ENCODE results near the gene PPARG.

DNA sequence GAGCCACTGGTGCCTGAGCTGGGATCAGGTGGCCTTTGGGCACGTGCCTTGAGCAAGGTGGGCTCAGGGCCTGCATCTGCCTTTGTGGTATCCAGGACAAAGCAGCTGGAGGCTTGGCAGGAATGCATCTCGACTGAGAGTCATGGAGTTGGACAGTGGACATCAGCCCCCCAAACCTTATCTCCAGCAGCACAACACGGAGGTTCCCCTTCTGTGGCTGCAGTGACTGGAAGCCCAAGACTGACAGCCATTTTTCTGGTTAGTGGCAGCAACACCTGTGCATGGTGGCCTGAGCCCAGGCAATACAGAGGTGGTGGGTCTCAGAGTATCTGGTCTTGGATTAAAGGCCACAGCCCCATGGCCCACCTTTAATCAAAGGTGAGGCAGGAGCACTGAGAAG is 167.6 kb downstream of the PPARG start:
- TF ChIP-seq POLR2AphosphoS5 (IDR thresholded peaks at IDR 0.05) (no peak), EP300 (IDR thresholded peaks at IDR 0.05; ENCODE audit: low read depth) (no peak)
- TF ChIP-seq, protein P1, sequence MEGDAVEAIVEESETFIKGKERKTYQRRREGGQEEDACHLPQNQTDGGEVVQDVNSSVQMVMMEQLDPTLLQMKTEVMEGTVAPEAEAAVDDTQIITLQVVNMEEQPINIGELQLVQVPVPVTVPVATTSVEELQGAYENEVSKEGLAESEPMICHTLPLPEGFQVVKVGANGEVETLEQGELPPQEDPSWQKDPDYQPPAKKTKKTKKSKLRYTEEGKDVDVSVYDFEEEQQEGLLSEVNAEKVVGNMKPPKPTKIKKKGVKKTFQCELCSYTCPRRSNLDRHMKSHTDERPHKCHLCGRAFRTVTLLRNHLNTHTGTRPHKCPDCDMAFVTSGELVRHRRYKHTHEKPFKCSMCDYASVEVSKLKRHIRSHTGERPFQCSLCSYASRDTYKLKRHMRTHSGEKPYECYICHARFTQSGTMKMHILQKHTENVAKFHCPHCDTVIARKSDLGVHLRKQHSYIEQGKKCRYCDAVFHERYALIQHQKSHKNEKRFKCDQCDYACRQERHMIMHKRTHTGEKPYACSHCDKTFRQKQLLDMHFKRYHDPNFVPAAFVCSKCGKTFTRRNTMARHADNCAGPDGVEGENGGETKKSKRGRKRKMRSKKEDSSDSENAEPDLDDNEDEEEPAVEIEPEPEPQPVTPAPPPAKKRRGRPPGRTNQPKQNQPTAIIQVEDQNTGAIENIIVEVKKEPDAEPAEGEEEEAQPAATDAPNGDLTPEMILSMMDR (IDR thresholded peaks at IDR 0.05), result no peak
